Measurements from ENCODE around the gene DBNL.
"Not testable (repeated sequence)": the region's sequence is repeated elsewhere in the genome, so short reads cannot be mapped to it uniquely, and the experiment has no call there.

DNA sequence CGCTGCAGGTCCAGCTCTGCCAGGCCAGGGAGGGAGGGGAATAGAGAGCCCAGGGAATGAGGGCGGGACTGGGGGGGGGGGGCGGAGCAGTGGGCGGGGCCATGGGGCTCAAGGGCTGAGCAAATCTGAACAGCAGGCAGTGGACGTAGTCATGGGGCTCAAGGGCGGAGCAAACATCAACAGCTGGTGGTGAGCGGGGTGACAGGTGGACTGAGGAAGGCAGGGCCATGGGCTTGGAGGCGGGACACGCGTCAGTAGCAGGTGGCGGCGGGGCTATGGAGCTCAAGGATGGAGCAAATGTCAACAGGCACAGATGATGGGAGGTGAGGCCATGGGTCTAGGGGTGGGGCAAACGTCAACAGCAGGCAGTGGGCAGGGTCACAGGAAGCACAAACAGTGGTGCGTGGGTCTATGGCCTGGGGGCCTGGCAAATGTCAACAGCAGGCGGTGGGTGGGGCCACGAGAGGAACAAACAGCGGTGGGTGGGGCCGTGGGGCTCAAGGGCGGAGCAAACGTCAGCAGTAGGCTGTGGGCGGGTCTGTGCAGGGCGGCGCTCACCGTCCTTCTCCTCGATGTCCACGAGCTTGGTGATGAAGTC is 5.4 kb upstream of the DBNL start:
- not testable (repeated sequence) for TF ChIP-seq POLR2A (IDR thresholded peaks at IDR 0.05; ENCODE audit: low read length); GATA1 (IDR thresholded peaks at IDR 0.05; ENCODE audit: low read depth, low read length)

Data from erythroblast (primary cell).